PFSK-1 (cell line): ENCODE results near the gene NCKIPSD.

Experiments used
- FOXP2 ChIP-seq: optimal IDR thresholded peaks from 2 replicates; pipeline ENCODE3; 2011; ENCODE audit warnings: borderline replicate concordance, control low read depth, inconsistent platforms; ENCODE audit not compliant: insufficient read depth; ENCODE audit errors: extremely low read length, extremely low read depth
- POLR2AphosphoS5 ChIP-seq: IDR thresholded peaks from 2 replicates; pipeline ENCODE4 v1.6.1; 2012; ENCODE audit warnings: low read depth, mild to moderate bottlenecking, control low read depth, low read length, moderate library complexity
- SIN3A ChIP-seq: IDR thresholded peaks from 2 replicates; pipeline ENCODE4 v1.6.1; 2012; ENCODE audit warnings: mild to moderate bottlenecking, low read length, moderate library complexity, borderline replicate concordance; ENCODE audit not compliant: insufficient read depth
- TAF1 ChIP-seq: IDR thresholded peaks from 2 replicates; pipeline ENCODE4 v1.6.1; 2012; ENCODE audit warnings: low read length, control low read depth, borderline replicate concordance; ENCODE audit not compliant: insufficient read depth
- TF ChIP-seq, protein P1 (sequence below), 2 experiments: IDR thresholded peaks; 2 replicates each; pipeline versions ENCODE4 v1.6.1 to v1.8.0; 2011 to 2012; ENCODE audit warnings: low read depth in 2 of 2, low read length in 2 of 2, control low read depth in 1 of 2, inconsistent platforms in 1 of 2, mild to moderate bottlenecking in 1 of 2, moderate library complexity in 1 of 2; ENCODE audit not compliant: insufficient read depth in 1 of 2

Gene NCKIPSD

GRCh38 chr3:48689384-48689783 lies 3.7 kb upstream of the NCKIPSD start:
- TF ChIP-seq TAF1 = no peak
- no peak for TF ChIP-seq SIN3A
- TF ChIP-seq, protein P1, sequence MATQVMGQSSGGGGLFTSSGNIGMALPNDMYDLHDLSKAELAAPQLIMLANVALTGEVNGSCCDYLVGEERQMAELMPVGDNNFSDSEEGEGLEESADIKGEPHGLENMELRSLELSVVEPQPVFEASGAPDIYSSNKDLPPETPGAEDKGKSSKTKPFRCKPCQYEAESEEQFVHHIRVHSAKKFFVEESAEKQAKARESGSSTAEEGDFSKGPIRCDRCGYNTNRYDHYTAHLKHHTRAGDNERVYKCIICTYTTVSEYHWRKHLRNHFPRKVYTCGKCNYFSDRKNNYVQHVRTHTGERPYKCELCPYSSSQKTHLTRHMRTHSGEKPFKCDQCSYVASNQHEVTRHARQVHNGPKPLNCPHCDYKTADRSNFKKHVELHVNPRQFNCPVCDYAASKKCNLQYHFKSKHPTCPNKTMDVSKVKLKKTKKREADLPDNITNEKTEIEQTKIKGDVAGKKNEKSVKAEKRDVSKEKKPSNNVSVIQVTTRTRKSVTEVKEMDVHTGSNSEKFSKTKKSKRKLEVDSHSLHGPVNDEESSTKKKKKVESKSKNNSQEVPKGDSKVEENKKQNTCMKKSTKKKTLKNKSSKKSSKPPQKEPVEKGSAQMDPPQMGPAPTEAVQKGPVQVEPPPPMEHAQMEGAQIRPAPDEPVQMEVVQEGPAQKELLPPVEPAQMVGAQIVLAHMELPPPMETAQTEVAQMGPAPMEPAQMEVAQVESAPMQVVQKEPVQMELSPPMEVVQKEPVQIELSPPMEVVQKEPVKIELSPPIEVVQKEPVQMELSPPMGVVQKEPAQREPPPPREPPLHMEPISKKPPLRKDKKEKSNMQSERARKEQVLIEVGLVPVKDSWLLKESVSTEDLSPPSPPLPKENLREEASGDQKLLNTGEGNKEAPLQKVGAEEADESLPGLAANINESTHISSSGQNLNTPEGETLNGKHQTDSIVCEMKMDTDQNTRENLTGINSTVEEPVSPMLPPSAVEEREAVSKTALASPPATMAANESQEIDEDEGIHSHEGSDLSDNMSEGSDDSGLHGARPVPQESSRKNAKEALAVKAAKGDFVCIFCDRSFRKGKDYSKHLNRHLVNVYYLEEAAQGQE (IDR thresholded peaks at IDR 0.05; ENCODE audit: insufficient read depth in 1 of 2, low read depth in 2 of 2, low read length in 2 of 2) = no peak
- TF ChIP-seq FOXP2 = no peak
- no peak for TF ChIP-seq POLR2AphosphoS5

DNA sequence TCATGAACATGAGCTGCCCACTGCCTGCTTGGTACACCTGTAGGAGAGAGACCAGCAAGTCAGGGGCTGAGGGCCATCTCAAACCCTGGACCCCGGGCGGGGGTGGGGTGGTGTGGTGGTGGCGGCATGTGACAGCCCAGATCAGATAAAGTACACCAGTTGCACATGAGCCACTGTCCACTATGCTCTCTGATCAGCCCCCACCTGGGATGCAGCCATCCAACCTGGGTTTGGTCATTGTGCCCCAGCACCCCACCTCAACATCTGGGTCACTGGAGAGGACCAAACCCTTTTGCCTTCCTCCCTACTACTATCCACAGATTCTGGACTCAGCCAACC lies 3.0 kb upstream of the NCKIPSD start:
- TF ChIP-seq FOXP2 (no peak), POLR2AphosphoS5 (no peak), SIN3A (no peak), TAF1 (no peak)
- TF ChIP-seq, protein P1 (IDR thresholded peaks at IDR 0.05; ENCODE audit: insufficient read depth in 1 of 2, low read depth in 2 of 2, low read length in 2 of 2) = no peak

DNA sequence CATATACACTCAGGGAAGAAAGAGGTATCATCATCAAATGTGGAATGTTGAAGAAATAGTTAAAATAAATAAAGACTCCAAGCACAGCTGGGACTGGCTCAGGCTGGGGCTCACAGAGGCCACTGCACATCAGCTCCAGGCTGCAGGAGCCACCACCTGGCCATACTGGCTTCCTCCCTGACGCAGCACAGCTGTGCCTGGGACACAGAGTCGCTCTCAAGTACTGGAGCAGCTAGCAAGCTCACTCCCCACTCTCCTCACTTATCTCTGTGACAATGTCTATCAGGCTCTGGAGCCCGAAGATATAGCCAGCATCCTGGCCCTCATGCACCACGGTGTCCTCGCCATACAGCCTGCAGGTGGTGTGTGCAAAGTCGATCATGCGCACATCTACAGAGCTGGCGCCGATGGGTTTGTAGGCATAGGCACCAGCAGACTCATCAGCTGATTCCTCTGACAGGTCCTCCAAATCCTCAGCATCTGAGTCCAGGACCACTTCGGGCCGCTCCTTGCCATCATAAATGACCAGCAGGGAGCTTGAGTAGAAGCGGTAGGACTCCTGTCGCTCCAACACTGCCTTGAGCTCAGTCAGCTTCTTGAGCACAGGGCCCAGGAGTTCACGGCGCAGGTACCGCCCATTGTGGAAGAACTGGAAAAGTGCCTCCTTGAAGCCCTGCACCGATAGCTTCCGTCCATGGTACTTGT lies 2.5 kb upstream of the NCKIPSD start:
- TF ChIP-seq FOXP2 (no peak), SIN3A (no peak), TAF1 (no peak), POLR2AphosphoS5 (no peak)
- TF ChIP-seq, protein P1 (IDR thresholded peaks at IDR 0.05; ENCODE audit: insufficient read depth in 1 of 2, low read depth in 2 of 2, low read length in 2 of 2) = no peak

DNA sequence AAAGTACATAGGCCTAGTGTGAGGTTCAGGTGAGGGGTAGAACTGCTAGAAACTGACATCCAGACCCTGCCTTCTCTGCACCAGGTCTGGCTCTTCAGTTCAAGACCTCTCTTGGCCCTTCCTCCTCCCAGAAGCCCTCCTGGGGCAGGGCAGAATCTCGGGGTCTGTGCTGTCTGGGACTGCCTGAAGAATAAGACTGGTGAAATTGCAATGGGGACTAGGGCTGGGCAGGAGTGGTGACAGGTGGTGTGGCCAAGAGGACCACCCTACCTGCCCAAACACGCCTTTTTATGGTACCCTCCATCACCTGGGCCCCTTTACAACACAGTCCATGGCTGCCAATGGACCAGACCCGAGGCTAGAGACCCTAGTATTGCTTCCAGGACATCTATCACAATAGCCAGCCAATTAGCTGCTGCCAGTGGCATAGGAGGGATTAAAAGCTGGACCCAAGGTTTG lies 1.5 kb upstream of the NCKIPSD start:
- TF ChIP-seq SIN3A (no peak), TAF1 (no peak)
- TF ChIP-seq, protein P1 (IDR thresholded peaks at IDR 0.05; ENCODE audit: insufficient read depth in 1 of 2, low read depth in 2 of 2, low read length in 2 of 2) = no peak

GRCh38 chr3:48686538-48687219 lies 964 bp upstream of the NCKIPSD start:
- TF ChIP-seq FOXP2 (no peak), TAF1 (no peak), POLR2AphosphoS5 (no peak)
